ENCODE results near the gene SH3GL3.

GRCh38 chr15:83602021-83602420, 154.9 kb downstream of the SH3GL3 start:
- TF ChIP-seq CTCF (conservative IDR thresholded peaks at IDR 0.05 in 1 of 2, IDR thresholded peaks at IDR 0.05 in 1 of 2; ENCODE audit: extremely low read depth in 1 of 2, insufficient read depth in 1 of 2, low read depth in 1 of 2, low read length in 2 of 2) = peak in 1 of 2 donors; percentile 9
- no peak for TF ChIP-seq EZH2 (IDR thresholded peaks at IDR 0.05; ENCODE audit: borderline replicate concordance, low read length)

Measured in mammary epithelial cell (primary cell).